ENCODE results near the gene ACKR2. TPM values are rescaled to one million over a fixed set of nuclear protein-coding genes. Genes with fewer than 3 reads are reported as not detected.

ACKR2 gene
- total RNA-seq, 1 experiment from 2014 or later = 0.76 TPM

GRCh38 chr3:42901073-42901415, 91.8 kb downstream of the ACKR2 start:
- DNase-seq (ENCODE audit: low read depth, low spot score) (no peak), ATAC-seq (no peak)
- RAD21 ChIA-PET (ENCODE audit: low non-redundant PET in 1 of 2, low total read pairs in 2 of 2, uncharacterized antibody in 2 of 2, unreplicated experiment in 2 of 2) = no interaction called here

GRCh38 chr3:42902257-42902656, 93.0 kb downstream of the ACKR2 start:
- H3K27ac ChIP-seq (ENCODE audit: low read depth, low read length) = no peak overlapping the region
- H3K27me3 ChIP-seq (ENCODE audit: insufficient read depth, low read length) = no peaks in the 10 kb centered on the region
- no TSS peak for BruUV-seq (replicated peaks)
- H3K4me3 ChIP-seq (replicated peaks in 1 of 2; ENCODE audit: low read depth in 1 of 2, low read length in 2 of 2) = no peak overlapping the region
- ChIA-PET CTCF (no interaction called here), POLR2A (no interaction called here), RAD21 (ENCODE audit: low non-redundant PET in 1 of 2, low total read pairs in 2 of 2, uncharacterized antibody in 2 of 2, unreplicated experiment in 2 of 2) (no interaction called here)
- H3K4me1 ChIP-seq (ENCODE audit: control insufficient read depth in 1 of 2, insufficient read depth in 2 of 2, low read length in 2 of 2) = no peaks in the 10 kb centered on the region
- H2AFZ ChIP-seq (ENCODE audit: low read depth, low read length, poor library complexity, severe bottlenecking) = no peak overlapping the region
- DNase-seq (ENCODE audit: low read depth, low spot score) (no peak), ATAC-seq (no peak)
- H3K9me3 ChIP-seq (ENCODE audit: control insufficient read depth in 1 of 2, insufficient read depth in 1 of 2, low read depth in 1 of 2, low read length in 2 of 2) = no peaks in the 10 kb centered on the region
- H3K36me3 ChIP-seq (ENCODE audit: control insufficient read depth in 1 of 2, insufficient read depth in 2 of 2, low read length in 2 of 2) = no peaks in the 10 kb centered on the region
- H4K20me1 ChIP-seq (ENCODE audit: insufficient read depth) = no peaks in the 10 kb centered on the region
- intact Hi-C loops (cut with micrococcal nuclease) = no loop called here
- TF ChIP-seq CEBPB (IDR thresholded peaks at IDR 0.05; ENCODE audit: low read depth) = no peak
- TF ChIP-seq CBX3 (IDR thresholded peaks at IDR 0.05; ENCODE audit: low read depth) = no peak
- TF ChIP-seq MAX (IDR thresholded peaks at IDR 0.05) = no peak
- H3K79me2 ChIP-seq (ENCODE audit: insufficient read depth, low read length) = no peaks in the 10 kb centered on the region
- no peaks in the 10 kb centered on the region for H3K9me2 ChIP-seq (ENCODE audit: insufficient read depth)
- no peak overlapping the region for H3K4me2 ChIP-seq (ENCODE audit: low read length)
- H3K9ac ChIP-seq (ENCODE audit: low read length) = no peak overlapping the region

More at GRCh38 chr3:42901073-42901415, 91.8 kb downstream of the ACKR2 start:
- no peak overlapping the region for H3K9ac ChIP-seq (ENCODE audit: low read length)
- H3K27ac ChIP-seq (ENCODE audit: low read depth, low read length) = no peak overlapping the region
- no peaks in the 10 kb centered on the region for H3K9me2 ChIP-seq (ENCODE audit: insufficient read depth)
- H3K36me3 ChIP-seq (ENCODE audit: control insufficient read depth in 1 of 2, insufficient read depth in 2 of 2, low read length in 2 of 2) = no peaks in the 10 kb centered on the region
- ChIA-PET POLR2A (no interaction called here), CTCF (no interaction called here)
- no peaks in the 10 kb centered on the region for H3K79me2 ChIP-seq (ENCODE audit: insufficient read depth, low read length)
- TF ChIP-seq ZFX (IDR thresholded peaks at IDR 0.05) (no peak), TCF7L2 (IDR thresholded peaks at IDR 0.05; ENCODE audit: borderline replicate concordance, extremely low read depth, insufficient read depth, insufficient read length) (no peak)
- H3K4me1 ChIP-seq (ENCODE audit: control insufficient read depth in 1 of 2, insufficient read depth in 2 of 2, low read length in 2 of 2) = no peaks in the 10 kb centered on the region
- intact Hi-C loops (cut with micrococcal nuclease) = no loop called here
- no peak overlapping the region for H3K4me3 ChIP-seq (replicated peaks in 1 of 2; ENCODE audit: low read depth in 1 of 2, low read length in 2 of 2)
- no peaks in the 10 kb centered on the region for H3K27me3 ChIP-seq (ENCODE audit: insufficient read depth, low read length)
- H4K20me1 ChIP-seq (ENCODE audit: insufficient read depth) = no peaks in the 10 kb centered on the region
- H3K9me3 ChIP-seq (ENCODE audit: control insufficient read depth in 1 of 2, insufficient read depth in 1 of 2, low read depth in 1 of 2, low read length in 2 of 2) = no peaks in the 10 kb centered on the region
- H3K4me2 ChIP-seq (ENCODE audit: low read length) = no peak overlapping the region
- BruUV-seq (replicated peaks) = no TSS peak
- H2AFZ ChIP-seq (ENCODE audit: low read depth, low read length, poor library complexity, severe bottlenecking) = no peak overlapping the region
